SIG-M5 treated with dmso at 0.1 percent for 504 hours (cell line): Measurements from ENCODE around the gene FNDC3B.
A peak's percentile ranks its signal among the peaks of the same experiment; 100 is the strongest.

Source experiments
- DNase-seq: peaks from one replicate; lab custom pipeline; 2025; ENCODE audit not compliant: unreplicated experiment; lab: John Stamatoyannopoulos, UW

Gene FNDC3B

DNA sequence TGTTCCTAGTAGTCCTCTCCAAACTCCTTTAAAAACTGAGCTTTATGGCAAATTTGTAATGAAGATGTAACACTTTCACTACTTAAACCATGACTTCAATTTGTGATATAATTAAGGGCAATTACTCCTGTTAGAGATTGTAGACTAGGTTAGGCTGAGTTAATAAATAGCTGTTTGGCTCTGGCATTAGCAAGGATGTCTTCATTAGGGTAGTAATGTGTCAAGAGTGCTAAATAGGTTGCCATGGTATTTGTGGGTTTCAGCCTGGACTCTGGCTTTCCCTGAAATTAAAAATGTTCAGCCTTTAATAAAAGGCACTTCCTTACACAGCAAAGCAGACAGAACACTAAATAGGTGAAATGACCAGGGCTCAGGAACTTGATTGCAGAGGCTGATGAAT lies 337.0 kb downstream of the FNDC3B start:
- no peak for DNase-seq

DNA sequence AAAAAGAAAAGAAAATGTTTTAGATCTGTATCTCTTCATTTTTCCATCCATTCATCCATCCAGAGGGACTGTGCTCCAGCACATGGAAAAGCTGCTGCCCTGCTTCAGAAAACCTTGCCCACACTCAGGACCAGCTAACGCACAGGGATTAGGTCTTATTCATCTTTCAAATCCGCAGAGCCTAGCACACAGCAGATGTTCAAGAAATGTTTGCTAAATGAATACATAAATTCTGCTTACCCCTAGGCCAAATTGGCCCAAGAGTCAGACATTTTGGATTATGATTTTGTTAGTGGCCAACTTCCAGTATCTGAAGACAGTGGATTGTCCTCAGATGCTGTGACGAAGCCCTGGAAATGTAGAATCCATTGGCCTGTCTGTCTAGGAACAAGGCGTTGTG lies 337.5 kb downstream of the FNDC3B start:
- DNase-seq = no peak

DNA sequence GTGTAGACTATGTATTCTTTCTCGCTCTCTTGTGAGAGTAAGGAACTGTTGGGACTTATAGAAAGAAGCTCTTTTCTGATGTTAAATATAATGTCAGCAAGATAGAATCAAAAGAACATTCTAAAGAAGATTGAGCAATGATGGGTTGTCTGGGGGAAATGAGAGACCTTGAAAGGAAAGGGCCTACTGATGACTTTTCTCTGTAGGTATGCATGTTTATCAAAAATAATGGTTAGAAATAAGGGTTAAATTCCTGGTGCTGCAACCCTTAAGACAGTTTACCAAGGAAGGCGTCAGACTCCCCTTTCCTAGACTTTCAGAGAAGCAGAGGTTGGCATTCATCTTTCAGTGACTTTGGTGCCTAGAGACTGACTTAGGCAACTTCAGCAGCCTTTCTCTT lies 339.1 kb downstream of the FNDC3B start:
- no peak for DNase-seq

DNA sequence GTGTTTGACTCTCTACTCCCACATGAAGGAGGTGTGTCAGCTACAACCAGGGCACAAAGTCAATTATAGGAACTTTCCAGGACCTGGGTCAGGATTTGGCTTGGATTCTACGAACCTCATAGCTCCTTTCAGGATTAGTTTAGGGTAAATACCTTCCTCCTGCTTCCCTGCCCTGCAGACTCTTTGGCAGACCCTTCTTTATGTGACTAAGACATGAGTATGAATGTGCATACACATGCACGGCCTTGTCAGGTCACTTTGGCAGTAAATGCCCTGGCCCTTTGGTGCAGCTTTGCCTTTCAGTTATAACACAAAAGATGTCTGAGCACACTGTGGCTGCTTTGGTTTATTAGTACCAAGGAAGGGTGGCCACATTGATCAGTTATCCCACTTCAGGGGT lies 340.0 kb downstream of the FNDC3B start:
- no peak for DNase-seq

DNA sequence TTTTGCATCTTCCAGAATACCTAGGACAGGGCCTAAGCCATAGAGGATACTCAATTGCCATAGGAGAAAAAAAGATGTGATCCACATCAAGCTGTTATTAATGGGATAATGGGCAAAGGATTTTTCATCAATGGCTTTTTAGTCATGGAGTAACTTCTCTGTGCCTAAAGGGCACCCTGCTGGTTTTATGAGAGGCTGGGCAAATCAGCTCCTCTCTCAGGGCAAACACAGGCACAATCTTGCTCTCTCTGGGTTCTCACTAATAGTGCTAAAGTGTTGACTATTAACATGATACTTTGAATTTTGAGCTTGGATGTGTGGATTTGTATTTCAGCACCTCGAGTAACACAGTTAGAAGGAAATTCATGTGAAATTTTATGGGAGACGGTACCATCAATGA lies 341.3 kb downstream of the FNDC3B start:
- no peak for DNase-seq

DNA sequence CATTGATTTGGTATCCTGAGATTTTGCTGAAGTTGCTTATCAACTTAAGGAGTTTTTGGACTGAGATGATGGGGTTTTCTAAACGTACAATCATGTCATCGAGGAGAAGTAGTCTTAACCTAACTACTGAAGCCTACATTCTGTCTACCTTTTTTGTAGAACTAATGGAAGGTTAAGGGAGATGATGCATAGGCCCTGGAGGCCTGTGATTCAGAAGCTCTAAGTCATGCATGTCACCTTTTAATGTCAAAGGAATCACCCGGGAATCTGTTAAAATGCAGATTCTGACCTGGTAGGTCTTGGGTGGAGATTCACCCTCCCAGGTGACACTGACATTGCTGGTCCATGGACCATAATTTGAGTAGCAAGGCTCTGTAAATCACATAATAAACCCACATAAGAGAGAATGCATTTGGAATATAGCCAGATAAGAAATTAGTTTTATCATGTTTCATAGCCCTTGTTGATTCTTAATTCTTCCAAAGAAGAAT lies 344.0 kb downstream of the FNDC3B start:
- no peak for DNase-seq

DNA sequence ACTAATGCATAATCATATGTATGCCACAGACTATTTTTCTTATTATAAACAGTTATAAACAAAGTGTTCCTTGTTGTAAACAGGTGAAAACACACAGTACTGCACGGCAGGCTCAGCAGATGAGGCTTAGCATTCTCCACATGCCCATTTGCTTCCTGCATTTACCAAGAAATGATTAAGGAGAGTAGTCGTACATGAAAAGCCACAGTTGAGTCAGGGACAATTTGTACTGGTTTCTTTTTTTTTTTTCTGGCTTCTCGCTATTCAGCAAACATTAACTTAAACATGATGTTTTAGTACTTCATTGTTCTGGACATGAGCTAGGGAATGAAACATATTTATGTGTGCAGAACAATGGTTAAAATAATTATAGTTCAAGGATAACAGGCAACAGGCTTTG lies 345.5 kb downstream of the FNDC3B start:
- DNase-seq = no peak

DNA sequence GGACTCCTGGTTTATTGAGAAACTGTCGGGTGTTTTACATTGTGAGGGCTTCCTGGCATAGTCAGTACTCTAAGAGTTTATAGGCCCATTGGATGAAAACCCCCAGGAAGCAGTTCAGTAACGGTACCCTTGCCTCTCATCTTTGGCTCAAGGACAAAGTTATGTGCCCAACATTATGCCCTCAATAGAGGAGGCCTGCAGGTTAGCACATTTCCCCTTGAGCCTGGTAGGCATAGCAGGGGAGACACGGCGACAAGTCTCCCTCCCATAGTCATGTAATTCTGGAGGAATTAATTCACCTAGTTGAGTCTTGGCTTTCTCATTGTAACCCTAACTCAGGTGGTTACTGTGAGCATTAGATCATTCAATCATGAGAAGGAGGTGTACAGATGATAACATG lies 348.4 kb downstream of the FNDC3B start:
- DNase-seq = no peak

DNA sequence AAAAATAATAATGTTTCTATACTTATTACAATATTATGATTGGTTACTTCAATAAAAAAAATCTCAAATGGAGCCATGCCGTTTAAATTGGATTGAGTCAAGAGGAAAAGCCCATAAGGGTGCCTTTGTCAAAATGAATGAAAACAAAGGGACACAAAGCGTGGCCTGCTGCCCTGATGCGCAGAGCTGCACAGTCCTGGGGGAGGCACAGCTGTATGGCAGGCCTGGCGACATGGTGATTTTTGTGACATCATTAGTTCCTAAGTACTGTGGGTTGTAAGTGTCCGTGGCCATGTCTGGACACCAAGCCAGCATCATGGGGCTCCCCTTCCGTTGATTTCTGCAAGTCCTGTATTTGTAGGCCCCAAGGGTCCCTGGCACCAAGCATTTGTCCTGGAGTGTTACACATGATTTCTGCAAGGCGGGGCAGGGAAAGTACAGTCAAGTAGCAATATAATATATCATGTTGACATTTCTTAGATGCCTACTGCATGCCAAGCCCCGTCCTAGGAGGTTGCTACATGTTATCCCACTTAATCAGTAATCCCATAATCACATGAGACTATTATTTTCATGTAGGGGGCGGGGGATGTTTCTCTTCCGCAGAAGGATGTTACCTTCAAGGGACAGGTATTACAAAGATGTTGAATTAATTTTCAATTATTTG lies 349.2 kb downstream of the FNDC3B start:
- no peak for DNase-seq

DNA sequence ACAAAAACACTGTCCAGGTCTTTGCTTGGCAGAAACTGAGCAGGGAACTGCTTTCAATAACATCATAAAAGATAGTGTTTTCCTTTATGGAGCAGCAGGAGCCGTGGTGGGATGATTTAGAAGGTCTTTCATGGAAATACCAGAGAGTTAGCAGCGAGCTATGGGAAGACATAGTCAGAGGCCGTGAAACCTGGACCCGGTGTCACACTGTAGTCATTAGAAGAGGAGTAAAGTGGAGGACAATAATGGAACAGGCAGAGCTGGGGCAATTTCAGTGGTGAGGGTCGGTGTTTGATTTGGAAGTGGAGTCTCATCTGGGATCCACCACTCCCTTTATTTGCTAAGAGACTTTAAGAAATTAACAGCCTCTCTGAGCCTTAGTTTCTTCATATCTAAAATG lies 351.4 kb downstream of the FNDC3B start:
- DNase-seq = no peak

DNA sequence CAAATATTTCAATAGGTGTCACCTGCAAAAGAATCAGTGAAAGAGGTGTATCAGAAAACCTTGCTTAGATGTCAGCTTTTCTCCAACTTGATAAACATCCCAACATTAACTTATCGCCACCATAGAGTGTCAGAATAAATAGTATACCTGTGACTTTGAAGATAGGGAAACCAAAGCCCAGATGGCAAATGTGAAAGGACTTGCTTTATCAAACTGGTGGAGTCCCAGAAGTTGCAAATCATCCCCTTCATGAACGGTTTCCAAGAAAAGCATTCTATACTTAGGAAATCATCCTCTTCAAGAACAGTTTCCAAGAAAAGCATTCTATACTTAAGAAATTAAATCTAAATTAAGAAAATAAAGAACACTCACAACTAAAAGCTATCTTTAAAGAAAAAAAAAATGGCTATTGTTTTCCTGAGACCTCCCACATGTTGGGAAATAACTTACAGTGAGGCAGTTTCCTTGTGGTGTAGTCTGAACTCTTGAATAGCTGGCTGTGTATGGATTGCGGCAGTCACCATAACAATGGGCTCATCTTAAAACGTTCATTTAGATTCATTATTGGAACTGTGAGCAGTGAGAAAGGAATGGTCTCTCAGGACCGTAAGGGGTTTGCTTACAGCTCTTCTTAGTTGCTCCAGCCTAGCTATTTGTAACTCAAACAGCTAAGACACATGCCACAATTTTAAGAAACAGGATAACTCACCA lies 352.4 kb downstream of the FNDC3B start:
- DNase-seq = peak; percentile 26

DNA sequence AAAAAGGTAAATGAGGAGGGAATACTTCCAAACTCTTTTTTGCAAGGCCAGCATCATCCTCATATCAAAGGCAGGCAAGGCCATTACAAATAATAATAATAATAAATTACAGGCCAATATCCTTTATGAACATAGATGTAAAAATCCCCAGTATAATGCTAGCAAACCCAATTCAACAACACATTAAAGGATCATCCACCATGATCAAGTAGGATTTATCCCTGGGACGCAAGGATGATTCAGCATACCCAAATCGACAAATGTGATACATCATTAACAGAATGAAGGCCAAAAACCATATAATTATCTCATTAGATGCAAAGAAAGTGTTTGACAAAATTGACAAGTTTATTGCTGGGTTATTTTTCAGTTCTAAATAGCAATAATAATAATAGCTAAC lies 355.3 kb downstream of the FNDC3B start:
- no peak for DNase-seq

DNA sequence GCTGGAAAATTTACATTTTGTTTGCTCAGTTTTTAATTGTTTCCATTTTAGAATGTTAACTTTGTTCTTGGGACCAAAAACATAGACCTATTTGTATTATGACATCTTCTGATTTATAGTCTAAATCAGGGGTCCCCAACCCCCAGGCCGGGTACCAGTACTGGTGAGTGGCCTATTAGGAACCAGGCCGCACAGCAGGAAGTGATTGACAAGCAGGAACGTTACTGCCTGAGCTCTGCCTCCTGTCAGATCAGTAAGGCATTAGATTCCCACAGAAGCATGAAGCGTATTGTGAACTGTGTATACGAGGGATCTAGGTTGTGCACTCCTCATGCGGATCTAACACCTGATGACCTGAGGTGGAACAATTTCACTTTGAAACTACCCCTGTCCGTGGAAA lies 357.0 kb downstream of the FNDC3B start:
- no peak for DNase-seq

DNA sequence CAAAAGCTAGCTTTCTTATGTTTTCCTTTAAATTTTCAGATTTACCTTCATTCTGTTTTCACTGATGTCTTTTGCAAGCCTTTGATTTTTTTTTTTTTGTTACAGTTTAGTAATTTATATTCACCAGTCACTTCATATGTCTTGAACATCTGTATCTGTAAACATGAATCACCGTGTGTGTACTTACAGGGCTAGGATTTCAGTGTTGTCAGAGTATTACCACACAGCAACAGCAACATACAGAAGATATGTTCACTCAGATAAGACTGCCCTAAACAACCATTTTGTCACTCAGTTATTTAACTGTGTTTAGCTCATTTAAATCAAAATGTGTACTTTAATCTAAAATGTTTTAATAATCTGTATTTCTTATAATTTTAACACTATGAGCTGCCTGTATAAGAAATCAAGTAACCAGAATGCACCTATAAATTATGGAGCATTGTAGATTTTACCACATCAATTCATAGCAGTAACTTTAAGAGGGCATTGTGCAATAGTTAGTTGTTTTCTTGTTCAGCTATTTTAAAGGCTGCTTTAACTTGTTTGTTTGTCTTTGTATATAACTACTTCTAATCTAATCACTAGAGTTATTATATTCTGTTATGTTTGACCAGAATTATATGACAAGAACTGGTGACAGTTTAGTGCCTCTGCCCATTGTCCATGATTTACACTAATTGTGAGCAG lies 358.5 kb downstream of the FNDC3B start:
- DNase-seq = no peak

DNA sequence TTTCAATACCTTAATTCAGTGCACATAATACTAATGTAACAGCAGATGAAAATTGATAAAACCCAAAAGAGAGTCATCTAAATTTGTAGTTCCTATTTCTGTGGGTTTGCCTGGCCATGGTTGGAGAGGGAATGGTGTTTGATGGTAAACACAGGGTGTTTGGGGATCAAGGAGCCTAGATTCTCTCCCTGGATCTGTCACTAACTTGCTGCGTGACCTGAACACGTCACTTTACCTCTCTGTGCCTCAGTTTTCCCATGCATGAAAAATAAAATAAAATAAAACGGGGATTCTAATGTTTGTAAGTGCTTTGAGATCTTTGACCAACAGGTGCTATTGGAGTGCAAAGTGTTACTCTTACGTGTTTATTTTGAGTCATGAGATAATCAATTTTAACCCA lies 359.1 kb downstream of the FNDC3B start:
- no peak for DNase-seq

DNA sequence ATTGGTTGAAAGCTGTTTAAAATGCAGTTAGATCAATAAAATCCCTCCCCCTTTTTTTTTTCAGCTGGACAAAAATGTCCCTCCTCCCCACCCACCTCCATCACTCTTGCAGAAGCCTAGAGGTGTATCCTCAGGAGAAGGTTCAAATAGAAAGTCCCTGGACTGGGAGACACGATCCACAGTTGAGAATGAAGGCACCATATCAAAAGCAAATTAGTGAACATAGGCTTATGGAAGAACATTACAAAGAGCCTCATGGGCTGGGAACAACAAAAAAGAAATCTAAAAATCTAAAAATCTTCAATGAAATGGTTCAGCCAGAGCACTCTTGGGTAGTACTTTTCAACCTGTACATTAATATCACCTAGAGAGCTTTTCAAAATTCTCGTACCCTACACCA lies 362.7 kb downstream of the FNDC3B start:
- DNase-seq = no peak

DNA sequence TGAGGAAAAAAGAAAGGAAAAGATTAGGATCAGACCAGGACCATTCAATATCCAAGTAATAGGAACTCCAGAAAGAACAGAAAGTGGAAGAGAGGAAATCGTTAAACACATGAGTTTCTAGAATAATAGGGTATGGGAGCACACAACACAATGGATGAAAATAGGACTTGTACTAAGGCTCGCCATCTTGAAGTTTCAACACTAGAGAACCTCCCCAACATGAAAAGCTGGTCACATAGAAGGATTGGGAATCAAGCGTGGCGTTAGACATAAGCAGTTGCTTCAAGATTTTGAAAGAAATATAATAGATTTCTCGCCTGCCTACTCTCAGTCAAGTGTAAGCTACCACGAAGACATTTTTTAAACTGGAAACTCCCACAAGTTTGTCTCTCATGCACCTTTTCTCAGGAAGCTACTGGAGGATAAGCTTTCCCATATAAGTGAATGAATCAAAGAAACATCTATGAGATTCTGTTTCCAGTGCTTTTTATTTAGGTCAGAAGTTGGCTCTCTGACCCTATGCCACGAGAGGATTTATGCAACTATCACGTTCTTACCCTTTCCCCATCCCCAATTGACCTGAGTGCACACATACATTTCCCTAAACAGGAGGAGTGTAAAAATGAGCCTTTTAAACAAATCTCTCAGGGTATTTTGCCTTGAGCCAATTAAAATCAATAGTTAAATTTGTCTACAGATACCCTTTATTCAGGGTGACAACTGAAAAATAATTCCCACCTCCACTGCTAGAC lies 363.7 kb downstream of the FNDC3B start:
- no peak for DNase-seq

DNA sequence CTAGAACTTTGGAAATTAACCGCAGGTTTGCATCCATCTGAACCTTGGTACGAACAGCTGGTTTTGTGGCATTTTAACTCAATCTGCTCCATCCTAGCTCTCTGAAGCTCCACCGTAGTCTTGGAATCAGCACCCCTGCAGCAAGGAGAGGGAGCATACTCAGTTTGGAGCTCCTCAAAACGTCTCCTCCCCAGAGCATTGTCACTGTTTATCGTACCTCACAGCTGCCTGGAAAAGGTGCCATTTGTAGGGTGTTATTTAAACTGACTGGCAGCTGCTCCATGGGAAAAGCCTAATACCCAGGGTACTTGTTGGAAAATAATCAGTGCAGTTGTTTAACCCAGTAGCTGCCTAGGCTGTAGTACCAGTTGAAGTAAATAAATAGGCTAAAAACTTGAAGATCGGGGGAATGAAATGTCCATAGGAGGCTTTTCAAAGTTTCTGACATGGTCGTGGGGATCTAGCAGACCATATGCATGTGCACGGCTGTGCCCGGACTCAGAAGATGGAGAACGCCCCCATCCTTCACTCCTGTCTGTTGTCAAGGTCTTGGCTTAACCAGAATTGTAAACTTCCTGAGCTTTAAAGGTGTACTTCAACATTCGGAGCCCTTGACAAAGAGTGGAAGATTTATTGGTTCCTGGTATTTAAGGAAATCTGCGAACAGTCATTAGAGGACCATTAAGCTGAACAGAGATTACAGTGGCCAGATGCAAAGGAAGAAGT lies 365.0 kb downstream of the FNDC3B start:
- DNase-seq = no peak

DNA sequence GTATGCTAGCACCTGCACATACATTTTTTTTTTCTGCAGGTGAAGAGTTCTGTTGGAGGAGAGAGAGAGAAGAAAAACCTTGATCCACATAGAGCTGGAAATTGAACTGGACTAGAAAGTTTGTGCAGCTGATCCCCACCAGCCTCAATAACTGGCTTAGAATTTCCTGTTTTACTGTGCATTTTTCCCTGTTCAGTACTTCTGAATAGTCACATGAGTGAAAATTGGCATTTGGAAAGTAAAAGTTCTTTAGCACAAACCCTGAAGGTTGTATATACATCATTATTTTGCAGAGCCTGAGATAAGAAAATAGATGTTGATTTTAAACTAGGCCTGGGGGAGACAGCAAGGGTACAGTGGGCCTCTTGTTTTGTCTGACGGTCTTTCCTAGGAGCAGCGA lies 366.5 kb downstream of the FNDC3B start:
- DNase-seq = no peak

DNA sequence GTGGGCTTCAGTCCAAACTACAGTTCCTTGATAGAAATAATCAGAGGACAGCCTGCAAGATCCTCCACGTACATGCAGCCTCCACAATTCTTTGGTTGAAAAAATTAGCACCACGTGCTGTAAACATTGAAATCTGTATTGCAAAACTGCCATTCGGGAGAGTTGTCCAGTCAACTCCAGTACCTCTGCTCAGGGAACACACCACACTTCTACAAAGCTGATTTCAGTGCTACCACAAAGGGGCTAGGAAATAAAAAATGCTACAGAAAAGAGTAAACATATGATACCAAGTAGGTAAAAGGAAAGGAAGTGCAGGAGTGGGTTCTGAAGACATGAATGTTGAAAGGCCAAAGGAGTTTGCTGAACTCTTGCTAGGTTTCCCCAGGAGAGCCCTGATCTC lies 368.5 kb downstream of the FNDC3B start:
- DNase-seq = no peak
